Esophagus muscularis mucosa (tissue), 4 donors: Measurements from ENCODE around the gene MMP1. TPM values are rescaled to one million over a fixed set of nuclear protein-coding genes. Genes with fewer than 3 reads are reported as not detected.

Source experiments
- DNase-seq: peaks from one replicate; pipeline ENCODE4 v3.0.0-alpha.2; 2017; ENCODE audit errors: extremely low spot score
- H3K27ac ChIP-seq, 4 donors: fragments of 200-600 bp; sonication (generic); replicated peaks in 1 of 4; 1 replicate in 3 of 4; 2 replicates in 1 of 4; pipeline ENCODE4 v1.5.1; 2016 to 2019; ENCODE audit warnings: mild to moderate bottlenecking in 1 of 4
- H3K27me3 ChIP-seq, 4 donors: fragments of 200-600 bp; sonication (generic); one replicate each; pipeline versions ENCODE4 v1.5.1 to v1.6.0; 2016 to 2019
- H3K36me3 ChIP-seq, 4 donors: fragments of 200-600 bp; sonication (generic); one replicate each; pipeline ENCODE4 v1.5.1; 2016 to 2019
- H3K4me1 ChIP-seq, 4 donors: fragments of 200-600 bp; sonication (generic); one replicate each; pipeline ENCODE4 v1.5.1; 2016 to 2019
- H3K4me3 ChIP-seq, 4 donors: fragments of 200-600 bp; sonication (generic); 1 replicate in 2 of 4; 2 replicates in 2 of 4; pipeline ENCODE4 v1.5.1; 2016 to 2019; ENCODE audit warnings: mild to moderate bottlenecking in 4 of 4, moderate library complexity in 1 of 4
- H3K9me3 ChIP-seq, 4 donors: fragments of 200-600 bp; sonication (generic); 1 replicate in 3 of 4; 2 replicates in 1 of 4; pipeline ENCODE4 v1.5.1; 2016 to 2019
- EP300 ChIP-seq: sonication (generic); formaldehyde crosslinking; IDR thresholded peaks from one replicate; pipeline ENCODE4 v1.6.1; 2017; ENCODE audit warnings: antibody characterized with exemption
- POLR2A ChIP-seq: fragments of 450-650 bp; IDR thresholded peaks from one replicate; pipeline ENCODE4 v1.6.1; 2017; ENCODE audit warnings: antibody characterized with exemption, moderate library complexity, mild to moderate bottlenecking, low read depth
- POLR2AphosphoS5 ChIP-seq, 2 donors: sonication (generic); formaldehyde crosslinking; IDR thresholded peaks; one replicate each; pipeline ENCODE4 v1.6.1; 2017; ENCODE audit warnings: antibody characterized with exemption in 2 of 2
- WGBS: methylation state at CpG from one replicate; pipeline ENCODE4 v1.1.5; 2018; 5-methylcytosine and 5-hydroxymethylcytosine counted together
- intact Hi-C: fragments of 100-400 bp; cut with DNase I; formaldehyde crosslinking; loops from one replicate; pipeline ENCODE4 v1.15.1; 2023
- total RNA-seq, 4 donors: library from RNA; depleted of rRNA; stranded (reverse); fragments of >200 nt; gene quantifications; one replicate each; pipeline versions ENCODE4 v1.1.0 to v1.2.1, GENCODE V29; 2016
- TF ChIP-seq, protein P1 (sequence below), 3 experiments: fragments of 200-600 bp in 2 of 3; fragments of 450-650 bp in 1 of 3; sonication (generic) in 2 of 3; IDR thresholded peaks; one replicate each; pipeline ENCODE4 v1.5.1; 2017 to 2019; ENCODE audit warnings: antibody characterized with exemption in 3 of 3, mild to moderate bottlenecking in 2 of 3, moderate library complexity in 1 of 3

Gene MMP1
- total RNA-seq, 4 donors from 2014 or later = 0.17 TPM; not detected in 3

DNA sequence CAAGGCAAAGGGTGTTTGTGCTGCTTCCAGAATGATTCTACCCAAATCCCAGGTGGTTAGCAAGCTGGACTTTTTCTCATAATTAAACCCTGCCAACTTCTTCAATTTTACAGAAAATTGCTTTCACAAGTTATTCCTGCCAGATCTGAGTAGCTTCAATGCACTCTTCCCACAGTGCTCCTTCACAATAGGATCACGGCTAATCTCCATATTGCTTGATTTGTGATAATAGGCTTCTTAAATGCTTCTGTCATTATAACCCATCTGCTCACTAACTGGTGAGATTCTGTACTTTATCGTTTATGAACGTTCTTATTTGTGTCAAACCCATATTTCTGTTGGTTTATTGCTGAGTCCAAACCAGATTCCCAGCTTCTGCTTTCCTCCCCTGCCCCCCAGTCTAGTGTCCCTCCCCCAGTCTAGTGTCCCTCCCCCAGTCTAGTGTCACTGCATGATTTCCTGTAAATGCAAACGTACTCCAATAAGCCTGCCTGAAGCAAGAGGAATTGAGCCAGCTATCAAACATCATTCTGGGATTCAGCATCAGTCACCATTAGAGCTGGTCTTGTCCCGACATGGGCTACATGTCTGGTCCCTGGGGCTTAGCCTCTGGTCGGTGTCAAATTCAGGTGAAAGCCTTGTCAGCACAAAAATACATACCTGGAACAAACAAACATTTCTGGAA lies 31.5 kb upstream of the MMP1 start:
- no peaks in the 10 kb centered on the region for H3K4me1 ChIP-seq
- no peak overlapping the region for H3K27ac ChIP-seq
- 71% methylated on average over 6 of the region's 6 CpGs for WGBS

DNA sequence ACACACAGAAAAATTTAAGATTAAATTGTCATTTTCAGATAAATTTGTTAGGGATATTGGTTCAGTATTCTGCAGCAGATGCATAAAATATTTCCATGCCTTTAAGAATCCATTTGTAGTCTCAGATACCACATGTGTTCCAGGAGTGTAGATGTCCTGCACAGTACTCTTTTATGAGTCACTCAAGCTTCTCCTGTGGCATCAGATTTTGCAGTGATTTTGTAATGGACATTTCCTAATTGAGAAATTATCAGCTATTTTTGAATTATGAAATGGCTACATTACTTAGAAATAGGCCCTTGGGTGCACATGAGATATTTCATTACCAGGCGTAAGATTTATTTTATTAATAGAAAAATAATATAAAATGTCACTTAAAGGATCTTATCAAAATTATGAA lies 26.6 kb upstream of the MMP1 start:
- 97% methylated on average over 1 of the region's 1 CpG for WGBS
- DNase-seq = no peak
- Histone ChIP-seq H3K27me3 (peaks cover 0 to 4% (median 0%) of the 10 kb centered on the region in 4 donors), H3K27ac (no peak overlapping the region), H3K4me3 (no peak overlapping the region), H3K4me1 (no peaks in the 10 kb centered on the region), H3K9me3 (no peaks in the 10 kb centered on the region), H3K36me3 (no peaks in the 10 kb centered on the region)
- intact Hi-C loops = no loop called here
- no peak for TF ChIP-seq POLR2A
- TF ChIP-seq, protein P1, sequence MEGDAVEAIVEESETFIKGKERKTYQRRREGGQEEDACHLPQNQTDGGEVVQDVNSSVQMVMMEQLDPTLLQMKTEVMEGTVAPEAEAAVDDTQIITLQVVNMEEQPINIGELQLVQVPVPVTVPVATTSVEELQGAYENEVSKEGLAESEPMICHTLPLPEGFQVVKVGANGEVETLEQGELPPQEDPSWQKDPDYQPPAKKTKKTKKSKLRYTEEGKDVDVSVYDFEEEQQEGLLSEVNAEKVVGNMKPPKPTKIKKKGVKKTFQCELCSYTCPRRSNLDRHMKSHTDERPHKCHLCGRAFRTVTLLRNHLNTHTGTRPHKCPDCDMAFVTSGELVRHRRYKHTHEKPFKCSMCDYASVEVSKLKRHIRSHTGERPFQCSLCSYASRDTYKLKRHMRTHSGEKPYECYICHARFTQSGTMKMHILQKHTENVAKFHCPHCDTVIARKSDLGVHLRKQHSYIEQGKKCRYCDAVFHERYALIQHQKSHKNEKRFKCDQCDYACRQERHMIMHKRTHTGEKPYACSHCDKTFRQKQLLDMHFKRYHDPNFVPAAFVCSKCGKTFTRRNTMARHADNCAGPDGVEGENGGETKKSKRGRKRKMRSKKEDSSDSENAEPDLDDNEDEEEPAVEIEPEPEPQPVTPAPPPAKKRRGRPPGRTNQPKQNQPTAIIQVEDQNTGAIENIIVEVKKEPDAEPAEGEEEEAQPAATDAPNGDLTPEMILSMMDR (IDR thresholded peaks at IDR 0.05) = no peak
- TF ChIP-seq POLR2AphosphoS5 (IDR thresholded peaks at IDR 0.05) = no peak
- no peak for TF ChIP-seq EP300

More for the DNA sequence above, 31.5 kb upstream of the MMP1 start:
- no peak overlapping the region for H3K4me3 ChIP-seq
- H3K27me3 ChIP-seq = peaks cover 0 to 25% (median 0%) of the 10 kb centered on the region in 4 donors
- no peaks in the 10 kb centered on the region for H3K36me3 ChIP-seq
- no peaks in the 10 kb centered on the region for H3K9me3 ChIP-seq
- no peak for DNase-seq
- TF ChIP-seq POLR2AphosphoS5 (IDR thresholded peaks at IDR 0.05) (no peak), EP300 (no peak), POLR2A (no peak)
- TF ChIP-seq, protein P1 (IDR thresholded peaks at IDR 0.05) = no peak
- intact Hi-C loops = no loop called here

DNA sequence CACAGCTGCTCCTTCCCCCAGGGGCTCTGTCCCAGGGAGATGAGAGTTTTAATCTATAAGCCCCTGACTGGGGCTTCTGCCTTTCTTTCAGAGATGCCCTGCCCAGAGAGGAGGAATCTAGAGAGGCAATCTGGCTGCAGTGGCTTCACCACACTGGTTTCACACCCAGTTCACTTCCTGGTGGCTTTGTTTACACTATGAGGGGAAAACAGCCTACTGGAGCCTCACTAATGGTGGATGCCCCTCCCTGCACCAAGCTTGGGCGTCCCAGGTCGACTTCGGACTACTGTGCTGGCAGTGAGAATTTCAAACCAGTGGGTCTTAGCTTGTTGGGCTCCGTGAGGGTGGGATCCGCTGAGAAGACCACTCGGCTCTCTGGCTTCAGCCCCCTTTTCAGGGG lies 21.5 kb upstream of the MMP1 start:
- TF ChIP-seq POLR2AphosphoS5 (IDR thresholded peaks at IDR 0.05) (no peak), POLR2A (no peak), EP300 (no peak)
- TF ChIP-seq, protein P1 (IDR thresholded peaks at IDR 0.05) = no peak
- no peaks in the 10 kb centered on the region for H3K4me1 ChIP-seq
- intact Hi-C loops = no loop called here

DNA sequence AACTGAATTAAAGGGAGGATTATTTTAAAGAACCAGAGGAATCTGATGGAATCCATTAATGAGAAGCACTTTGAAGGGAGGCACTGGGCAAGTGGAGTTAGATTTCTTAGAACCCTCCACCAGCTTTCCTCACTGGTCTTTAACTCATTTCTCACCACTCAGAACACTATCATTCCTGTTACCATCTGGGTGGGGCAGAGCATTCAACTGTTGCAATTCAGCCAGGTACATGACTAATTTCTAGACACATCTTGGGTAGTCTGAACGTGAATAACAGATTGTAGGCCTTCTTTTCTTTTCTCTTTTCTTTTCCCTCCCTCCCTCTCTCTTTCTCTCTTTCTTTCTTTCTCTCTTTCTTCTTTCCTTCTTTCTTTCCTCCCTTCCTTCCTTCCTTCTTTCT lies 15.5 kb upstream of the MMP1 start:
- H3K9me3 ChIP-seq = no peaks in the 10 kb centered on the region
- TF ChIP-seq POLR2A (no peak), EP300 (no peak), POLR2AphosphoS5 (IDR thresholded peaks at IDR 0.05) (no peak)
- TF ChIP-seq, protein P1 (IDR thresholded peaks at IDR 0.05) = no peak
- no peak for DNase-seq
- intact Hi-C loops = no loop called here
- WGBS = 86% methylated on average over 1 of the region's 1 CpG
- no peak overlapping the region for H3K4me3 ChIP-seq
- no peaks in the 10 kb centered on the region for H3K27me3 ChIP-seq
- H3K27ac ChIP-seq = no peak overlapping the region
- no peaks in the 10 kb centered on the region for H3K4me1 ChIP-seq
- H3K36me3 ChIP-seq = no peaks in the 10 kb centered on the region

More for the DNA sequence above, 21.5 kb upstream of the MMP1 start:
- Histone ChIP-seq H3K4me3 (no peak overlapping the region), H3K36me3 (no peaks in the 10 kb centered on the region), H3K9me3 (no peaks in the 10 kb centered on the region), H3K27me3 (no peaks in the 10 kb centered on the region), H3K27ac (no peak overlapping the region)
- no peak for DNase-seq
- WGBS = 71% methylated on average over 6 of the region's 6 CpGs

DNA sequence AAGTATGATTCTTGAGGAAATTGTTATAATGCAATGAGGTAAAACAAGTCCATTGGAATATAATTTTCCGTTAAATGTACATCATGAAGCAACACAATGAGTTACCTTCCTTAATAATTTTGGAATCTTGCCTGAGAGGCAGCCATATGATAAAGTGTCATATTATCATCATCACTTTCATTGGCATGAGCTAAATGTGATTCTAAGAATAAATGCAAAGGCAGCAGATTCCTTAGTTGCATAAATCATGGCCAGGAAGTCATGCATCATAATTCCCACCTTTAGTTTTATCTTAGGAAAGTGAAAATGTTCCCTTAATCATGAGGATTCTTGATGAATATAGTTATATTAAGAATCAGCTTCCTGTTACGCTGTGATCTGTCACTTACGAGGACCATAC lies 14.2 kb upstream of the MMP1 start:
- TF ChIP-seq, protein P1 (IDR thresholded peaks at IDR 0.05) = no peak
- TF ChIP-seq POLR2AphosphoS5 (IDR thresholded peaks at IDR 0.05) (no peak), POLR2A (no peak), EP300 (no peak)
- DNase-seq = no peak
- 66% methylated on average over 3 of the region's 3 CpGs for WGBS
- H3K4me1 ChIP-seq = no peaks in the 10 kb centered on the region
- H3K27me3 ChIP-seq = peaks cover 0 to 7% (median 0%) of the 10 kb centered on the region in 4 donors
- no peaks in the 10 kb centered on the region for H3K36me3 ChIP-seq
- no peak overlapping the region for H3K4me3 ChIP-seq
- intact Hi-C loops = no loop called here
- H3K27ac ChIP-seq = no peak overlapping the region
- H3K9me3 ChIP-seq = no peaks in the 10 kb centered on the region
